NCI-H146 treated with DMSO at 0.1 percent for 48 hours (cell line): ENCODE results near the gene SLIRP.
"Not testable (repeated sequence)": the region's sequence is repeated elsewhere in the genome, so short reads cannot be mapped to it uniquely, and the experiment has no call there.

ENCODE experiments used
- DNase-seq: peaks from one replicate; lab custom pipeline; 2025; ENCODE audit not compliant: unreplicated experiment; lab: John Stamatoyannopoulos, UW

Gene SLIRP

DNA sequence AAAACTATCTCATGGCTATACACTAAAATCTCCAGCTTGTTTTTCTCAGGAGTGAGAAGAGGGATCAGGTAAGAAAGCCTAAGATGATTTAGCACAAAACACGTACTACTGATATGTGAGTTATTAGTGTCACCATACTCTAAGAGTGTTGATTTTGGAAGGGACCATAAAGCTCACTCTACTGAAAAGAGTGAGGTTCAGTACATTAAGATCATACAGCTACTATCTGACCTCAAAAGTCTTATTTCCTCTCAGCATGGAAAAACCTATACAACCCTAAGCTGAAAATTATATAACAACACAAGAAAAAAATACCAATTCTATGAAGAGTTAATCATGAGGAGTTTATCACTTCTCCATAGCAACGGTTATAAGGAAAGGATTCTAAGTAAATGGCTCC is 33.5 kb downstream of the SLIRP start:
- no peak for DNase-seq

DNA sequence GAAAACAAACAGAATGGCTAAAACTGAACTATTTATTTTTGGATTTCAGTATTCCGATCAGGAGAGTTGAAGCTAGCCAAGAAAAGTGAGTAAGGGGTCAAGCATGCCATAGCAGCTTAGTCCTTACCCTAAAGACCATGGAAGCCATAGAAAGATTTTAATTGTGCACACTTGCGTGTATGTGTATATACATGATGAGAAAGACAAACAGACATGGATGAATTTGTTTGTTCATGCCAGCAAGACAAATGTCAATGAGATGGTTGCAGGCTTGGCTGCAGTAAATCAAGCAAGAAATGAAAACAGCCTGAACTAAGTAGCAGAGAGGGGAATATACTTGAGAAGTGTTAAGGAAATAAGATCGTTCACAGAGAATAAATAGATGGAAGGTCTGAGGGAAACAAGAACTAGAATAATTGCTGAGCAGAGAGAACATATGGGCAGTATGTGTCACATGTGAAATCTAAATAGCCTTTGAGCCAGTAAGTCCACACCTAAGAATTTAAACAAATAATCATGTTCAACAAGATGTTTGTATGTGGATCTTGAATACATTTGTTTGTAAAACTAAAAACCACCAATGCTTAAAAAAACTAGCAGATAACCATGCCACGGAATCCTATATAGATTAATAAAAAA is 38.3 kb downstream of the SLIRP start:
- DNase-seq: no peak

GRCh38 chr14:77747425-77747824 is 39.5 kb downstream of the SLIRP start:
- not testable (repeated sequence) for DNase-seq

DNA sequence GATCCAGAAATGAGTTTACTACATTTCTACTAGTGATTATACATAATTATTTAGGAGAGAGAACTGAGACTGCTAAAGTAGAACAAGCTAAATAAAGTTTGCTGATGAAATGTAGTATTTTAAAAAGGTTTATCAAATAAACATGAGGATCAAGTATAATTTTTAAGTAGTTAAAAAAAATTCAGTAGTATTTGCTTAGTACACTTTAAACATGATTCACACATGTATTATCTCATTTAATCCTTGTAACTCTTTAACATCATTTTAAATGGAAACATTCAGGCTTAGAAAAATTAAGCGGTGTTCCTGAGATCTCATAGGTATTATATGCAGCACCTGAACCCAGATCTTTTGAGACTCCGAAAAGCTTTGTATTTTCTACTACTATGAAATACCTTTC is 44.4 kb downstream of the SLIRP start:
- DNase-seq: no peak

DNA sequence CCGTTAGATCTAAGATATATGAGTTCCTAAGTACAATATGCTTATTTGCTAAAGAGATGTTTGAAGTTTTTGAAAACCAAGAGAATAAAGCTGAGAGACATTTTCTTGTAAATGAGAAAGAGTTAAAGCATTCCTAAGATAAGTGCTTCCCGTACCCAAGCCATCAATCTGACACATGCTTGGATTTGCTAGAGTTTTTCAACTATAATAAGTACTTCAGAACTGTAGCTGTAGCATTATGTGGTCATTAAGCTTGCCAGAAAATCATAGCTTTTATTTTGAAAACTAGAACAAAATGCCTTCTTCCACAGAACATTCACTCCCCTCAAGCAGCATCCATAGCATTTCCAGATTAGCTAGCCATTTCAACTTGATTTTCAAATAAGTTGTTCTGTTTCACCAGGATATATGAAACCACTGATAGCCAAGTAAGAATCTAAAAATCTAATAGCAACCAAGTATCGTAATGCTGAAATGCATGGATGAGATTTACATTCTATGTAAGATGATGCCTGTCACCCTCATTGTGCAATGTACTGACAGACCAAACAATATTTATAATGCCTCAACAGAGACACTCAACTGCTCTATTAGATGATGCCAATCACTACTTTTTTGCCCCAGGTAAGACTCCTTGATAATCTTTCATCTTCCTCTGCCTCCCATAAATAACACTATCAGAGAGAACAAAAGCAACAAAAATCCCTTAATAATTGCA is 45.1 kb downstream of the SLIRP start:
- DNase-seq: no peak

DNA sequence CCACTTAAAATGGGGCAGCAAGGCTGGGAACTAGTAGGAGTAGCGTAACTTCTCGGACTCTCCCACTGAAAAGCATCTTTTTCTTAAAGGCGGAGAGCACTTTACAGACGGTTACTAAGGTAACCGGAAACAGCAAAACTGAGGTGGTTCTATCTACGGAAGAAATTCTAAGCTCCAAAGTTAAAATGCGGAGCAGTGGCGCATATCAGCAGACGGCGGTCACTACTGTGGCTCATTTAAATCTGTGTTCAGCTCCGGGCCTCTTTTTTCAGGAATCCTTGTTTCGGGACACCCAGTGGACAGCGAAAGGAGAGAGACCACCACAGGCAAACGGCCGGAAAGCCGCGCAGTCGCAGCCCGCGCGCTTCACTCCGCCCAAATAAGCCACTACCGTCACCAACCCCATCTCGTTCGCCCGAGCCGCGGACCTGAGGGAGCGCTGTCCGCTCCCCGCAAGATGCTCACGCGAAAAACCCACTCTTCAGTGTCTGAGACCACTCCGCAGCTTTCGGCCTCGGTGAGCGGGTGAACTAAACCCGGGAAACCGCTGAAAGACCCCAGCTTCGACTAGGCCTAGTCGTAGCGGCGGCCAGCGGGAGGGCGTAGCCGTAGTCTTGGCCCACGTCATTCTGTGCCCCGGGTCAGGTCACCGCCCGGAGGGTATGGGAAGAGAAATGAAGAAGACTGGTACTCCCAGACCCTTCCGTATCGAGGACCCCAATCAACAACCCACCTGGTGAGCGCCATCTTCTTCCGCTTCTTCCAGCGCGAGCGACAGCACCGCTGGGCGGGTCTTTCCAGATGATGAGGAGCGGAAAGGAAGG is 52.7 kb downstream of the SLIRP start, which contains the start of gene SNW1:
Gene SNW1, minus strand, starts transcription at position 776 of the 824 bp plus-strand sequence. Its CDS starts 29 bp downstream, at position 747.
- DNase-seq: peak; percentile 20

- peak; percentile 80 for DNase-seq
Observed at GRCh38 chr14:77761205-77761931, 53.5 kb downstream of the SLIRP start.

- DNase-seq: no peak
Observed at GRCh38 chr14:77763316-77763715, 55.4 kb downstream of the SLIRP start.

GRCh38 chr14:77763978-77764377 is 56.1 kb downstream of the SLIRP start:
- no peak for DNase-seq
